ENCODE results near the gene NAALADL2. TPM values are rescaled to one million over a fixed set of nuclear protein-coding genes. Genes with fewer than 3 reads are reported as not detected.

Gene NAALADL2
- total and polyA plus RNA-seq, 2 donors (not counting 3 experiments of a cell fraction or from before 2014, with no cell fraction given), result 1.1 to 4.0 TPM

DNA sequence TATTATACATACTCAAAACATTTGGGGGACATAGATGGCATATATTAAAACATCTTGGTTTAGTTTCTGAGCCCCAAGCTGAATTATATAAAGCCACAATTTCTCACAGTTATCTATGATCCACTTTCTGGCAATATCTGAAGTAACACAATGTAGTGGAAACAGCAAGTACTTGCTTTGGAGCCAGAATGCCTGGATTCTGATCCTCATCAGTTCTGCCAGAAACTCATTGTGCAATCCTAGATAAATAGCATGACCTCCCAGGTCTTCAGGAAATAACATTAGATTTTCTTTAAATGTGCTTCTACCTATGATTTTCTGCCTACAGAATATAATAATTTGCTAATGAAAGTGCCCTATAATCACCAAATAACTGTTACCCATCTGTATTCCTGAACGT, 544.9 kb downstream of the NAALADL2 start:
- no peak overlapping the region for H2AFZ ChIP-seq (ENCODE audit: low read depth, low read length)
- no peaks in the 10 kb centered on the region for H4K20me1 ChIP-seq (replicated peaks; ENCODE audit: control insufficient read depth, extremely low read depth, insufficient read depth, low read length)
- no peaks in the 10 kb centered on the region for H3K36me3 ChIP-seq (ENCODE audit: control insufficient read depth in 2 of 2, extremely low read depth in 1 of 2, insufficient read depth in 2 of 2, low read length in 2 of 2)
- dilution Hi-C loops (cut with MboI; ENCODE audit: extremely low pct_ligation_motif_present, low sequenced_read_pairs) (no loop called here), intact Hi-C loops (cut with micrococcal nuclease) (no loop called here)
- H3K4me3 ChIP-seq (replicated peaks in 1 of 3; ENCODE audit: insufficient read depth in 1 of 3, low read depth in 1 of 3, low read length in 3 of 3), result no peak overlapping the region
- no peaks in the 10 kb centered on the region for H3K9me1 ChIP-seq (replicated peaks; ENCODE audit: control insufficient read depth, extremely low read depth, insufficient read depth, low read length)
- no peaks in the 10 kb centered on the region for H3K4me1 ChIP-seq (ENCODE audit: control insufficient read depth, extremely low read depth, insufficient read depth, low read length)
- no peak overlapping the region for H3K9ac ChIP-seq (replicated peaks; ENCODE audit: extremely low read depth, insufficient read depth, low read length)
- H3K79me2 ChIP-seq (ENCODE audit: control insufficient read depth, insufficient read depth, low read length), result no peaks in the 10 kb centered on the region
- no peak overlapping the region for H3K27ac ChIP-seq (ENCODE audit: insufficient read depth, low read depth, low read length)
- no peak overlapping the region for H3K4me2 ChIP-seq (ENCODE audit: insufficient read depth, low read length)
- FAIRE-seq, result no peak
- no peaks in the 10 kb centered on the region for H3K27me3 ChIP-seq (ENCODE audit: control insufficient read depth in 2 of 2, insufficient read depth in 2 of 2, low read length in 2 of 2)
- no TSS peak for BruUV-seq (replicated peaks)
- H3K9me3 ChIP-seq (replicated peaks; ENCODE audit: control insufficient read depth, insufficient read depth, low read length), result no peaks in the 10 kb centered on the region
- ChIA-PET POLR2A (no interaction called here), CTCF (no interaction called here)
- no peak for DNase-seq (ENCODE audit: low read depth, low spot score)
- TF ChIP-seq POLR2AphosphoS5 (IDR thresholded peaks at IDR 0.05; ENCODE audit: insufficient read depth, low read depth, low read length), result no peak
- TF ChIP-seq, protein P1, sequence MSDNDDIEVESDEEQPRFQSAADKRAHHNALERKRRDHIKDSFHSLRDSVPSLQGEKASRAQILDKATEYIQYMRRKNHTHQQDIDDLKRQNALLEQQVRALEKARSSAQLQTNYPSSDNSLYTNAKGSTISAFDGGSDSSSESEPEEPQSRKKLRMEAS (IDR thresholded peaks at IDR 0.05; ENCODE audit: insufficient read depth, insufficient read length), result no peak
- no peak for TF ChIP-seq FOS (IDR thresholded peaks at IDR 0.05; ENCODE audit: borderline replicate concordance, insufficient read depth, low read length)
- no peak for TF ChIP-seq JUN (IDR thresholded peaks at IDR 0.05; ENCODE audit: borderline replicate concordance, insufficient read depth, insufficient read length, low read depth)
- no peak for TF ChIP-seq CTCF (IDR thresholded peaks at IDR 0.05; ENCODE audit: extremely low read depth in 1 of 2, insufficient read depth in 1 of 2, low read depth in 1 of 2, low read length in 2 of 2)
- TF ChIP-seq EZH2 (IDR thresholded peaks at IDR 0.05; ENCODE audit: borderline replicate concordance, low read depth, low read length, severe bottlenecking), result no peak
- TF ChIP-seq POLR2A (IDR thresholded peaks at IDR 0.05; ENCODE audit: low read depth, low read length), result no peak
- TF ChIP-seq MYC (IDR thresholded peaks at IDR 0.05; ENCODE audit: low read depth, low read length), result no peak
- no peak for TF ChIP-seq GATA2 (IDR thresholded peaks at IDR 0.05; ENCODE audit: insufficient read depth, insufficient read length, low read depth, low read length)

Measured in endothelial cell of umbilical vein (primary cell).